NCI-H345 (cell line): ENCODE measurements around the gene CATSPERE.
"Not testable (repeated sequence)": the region's sequence is repeated elsewhere in the genome, so short reads cannot be mapped to it uniquely, and the experiment has no call there.

Source experiments
- DNase-seq: peaks from one replicate; lab custom pipeline; 2025; lab: John Stamatoyannopoulos, UW

CATSPERE gene

DNA sequence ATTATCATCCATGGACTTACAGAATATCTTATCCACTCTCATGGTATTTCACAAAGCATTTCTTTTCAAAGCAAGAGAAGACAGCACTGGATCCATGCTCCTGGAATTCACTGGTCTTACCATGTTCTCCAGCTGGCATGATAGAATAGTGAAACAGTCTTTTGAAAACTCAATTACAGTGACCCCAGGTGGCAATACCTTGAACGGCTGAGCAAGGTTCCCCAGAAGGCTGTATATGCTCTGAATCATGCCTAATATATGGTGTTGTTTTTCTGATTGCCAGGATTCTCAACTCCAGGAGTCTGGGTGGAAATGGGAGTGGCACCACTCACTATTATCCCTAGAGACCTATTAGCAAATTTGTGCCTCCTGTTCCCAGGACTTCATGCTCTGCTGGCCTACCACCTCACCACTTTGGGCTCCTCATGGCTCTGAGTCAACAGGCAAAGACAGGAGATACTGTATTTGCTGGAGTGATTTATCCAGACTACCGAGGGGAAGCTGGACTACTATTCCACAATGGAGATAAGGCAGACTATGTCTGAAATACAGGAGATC lies 87.6 kb downstream of the CATSPERE start:
- no peak for DNase-seq

DNA sequence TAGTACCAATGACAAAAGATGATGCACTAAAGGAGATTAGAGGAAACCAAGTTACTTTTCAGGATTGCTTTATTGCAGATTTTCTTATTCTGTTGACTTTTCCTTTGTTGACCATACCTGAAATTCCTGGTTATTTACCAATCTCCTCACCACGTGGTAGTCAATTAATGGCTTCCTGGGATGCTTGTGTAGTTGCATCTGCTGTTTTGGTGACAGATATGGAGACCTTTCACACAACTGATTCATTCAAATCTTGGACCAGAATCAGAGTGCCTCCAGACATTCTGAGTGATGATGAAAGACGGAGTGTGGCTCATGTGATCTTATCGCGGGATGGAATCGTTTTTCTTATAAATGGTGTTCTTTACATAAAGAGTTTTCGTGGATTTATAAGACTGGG lies 91.3 kb downstream of the CATSPERE start:
- no peak for DNase-seq

DNA sequence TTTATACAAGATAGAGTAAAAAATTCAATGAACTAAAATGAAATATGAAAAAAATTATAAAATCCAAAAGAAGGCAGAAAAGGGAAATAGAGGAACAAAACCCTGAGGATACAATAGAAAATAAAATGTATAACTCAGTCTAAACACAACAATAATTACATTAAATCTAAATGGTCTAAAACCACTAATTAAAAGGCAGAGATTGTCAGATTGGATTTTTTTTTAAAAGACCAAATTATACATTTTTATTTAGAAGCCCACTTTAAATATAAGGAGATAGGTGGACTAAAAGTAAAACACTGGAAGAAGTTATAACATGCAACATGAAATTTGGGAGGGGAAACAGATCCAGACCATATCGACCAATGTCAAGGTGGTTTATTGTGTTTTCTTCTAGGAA lies 95.2 kb downstream of the CATSPERE start:
- no peak for DNase-seq

DNA sequence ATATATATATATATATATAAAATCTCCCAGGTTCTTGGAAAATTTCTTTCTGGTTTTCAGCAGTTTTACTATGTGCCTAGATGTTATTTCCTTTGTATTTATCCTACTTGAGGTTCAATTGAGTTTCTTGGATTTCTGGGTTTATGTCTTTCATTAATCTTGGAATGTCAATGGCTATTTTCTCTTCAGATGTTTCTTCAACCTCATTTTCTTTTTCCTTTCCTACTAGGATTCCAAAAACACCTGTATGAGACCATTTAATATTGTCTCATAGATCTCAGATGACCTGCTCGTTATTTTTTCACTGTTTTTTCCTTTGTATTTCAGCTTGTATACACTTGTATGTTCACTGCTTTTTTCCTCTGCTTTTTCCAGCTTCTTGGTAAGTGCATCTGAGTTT lies 96.5 kb downstream of the CATSPERE start:
- DNase-seq: no peak

DNA sequence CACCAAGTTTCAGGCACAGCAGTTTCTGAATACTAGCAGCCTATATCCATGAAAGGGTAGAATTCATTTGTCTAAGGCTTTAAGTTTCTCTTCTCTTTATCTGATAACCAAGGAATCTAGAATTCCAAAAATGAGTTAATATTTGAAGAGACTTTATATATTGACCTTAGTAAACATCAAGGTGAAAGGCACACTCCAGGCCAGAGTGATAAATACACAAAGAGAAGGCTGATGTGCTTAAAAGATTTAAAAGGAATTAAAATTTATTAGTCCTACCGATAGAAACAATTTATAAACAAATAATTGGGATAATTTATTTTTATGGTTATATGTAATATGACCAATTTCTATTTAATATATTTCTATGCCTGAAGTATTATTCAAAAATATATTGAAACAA lies 98.5 kb downstream of the CATSPERE start:
- no peak for DNase-seq

DNA sequence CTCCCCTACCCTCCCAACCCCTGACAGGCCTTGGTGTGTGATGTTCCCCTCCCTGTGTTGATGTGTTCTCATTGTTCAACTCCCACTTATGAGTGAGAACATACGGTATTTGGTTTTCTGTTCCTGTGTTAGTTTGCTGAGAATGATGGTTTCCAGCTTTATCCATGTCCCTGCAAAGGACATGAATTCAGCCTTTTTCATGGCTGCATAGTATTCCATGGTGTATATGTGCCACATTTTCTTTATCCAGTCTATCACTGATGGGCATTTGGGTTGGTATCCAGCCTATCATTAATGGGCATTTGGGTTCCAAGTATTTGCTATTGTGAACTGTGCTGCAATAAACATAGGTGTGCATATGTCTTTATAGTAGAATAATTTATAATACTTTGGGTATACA lies 101.8 kb downstream of the CATSPERE start:
- DNase-seq: not testable (repeated sequence)

DNA sequence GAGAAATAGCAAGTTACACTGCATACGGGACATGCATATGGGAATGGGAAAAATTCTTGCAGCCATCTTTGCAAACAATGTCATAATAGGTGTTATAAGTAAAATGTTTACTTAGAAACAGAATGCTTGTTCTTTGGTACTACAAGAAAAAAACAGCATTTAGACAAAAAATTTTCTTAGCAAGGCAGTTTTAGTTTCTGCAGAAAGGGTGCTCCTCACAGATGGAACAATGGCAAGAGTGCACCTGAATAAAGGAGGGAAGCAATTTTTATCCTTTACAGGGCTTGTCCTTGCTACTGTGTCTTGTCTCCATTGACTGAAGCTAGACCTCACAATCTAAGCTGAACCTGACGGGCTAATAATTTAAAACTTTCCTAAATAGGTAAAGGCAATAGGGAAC lies 112.7 kb downstream of the CATSPERE start:
- no peak for DNase-seq

DNA sequence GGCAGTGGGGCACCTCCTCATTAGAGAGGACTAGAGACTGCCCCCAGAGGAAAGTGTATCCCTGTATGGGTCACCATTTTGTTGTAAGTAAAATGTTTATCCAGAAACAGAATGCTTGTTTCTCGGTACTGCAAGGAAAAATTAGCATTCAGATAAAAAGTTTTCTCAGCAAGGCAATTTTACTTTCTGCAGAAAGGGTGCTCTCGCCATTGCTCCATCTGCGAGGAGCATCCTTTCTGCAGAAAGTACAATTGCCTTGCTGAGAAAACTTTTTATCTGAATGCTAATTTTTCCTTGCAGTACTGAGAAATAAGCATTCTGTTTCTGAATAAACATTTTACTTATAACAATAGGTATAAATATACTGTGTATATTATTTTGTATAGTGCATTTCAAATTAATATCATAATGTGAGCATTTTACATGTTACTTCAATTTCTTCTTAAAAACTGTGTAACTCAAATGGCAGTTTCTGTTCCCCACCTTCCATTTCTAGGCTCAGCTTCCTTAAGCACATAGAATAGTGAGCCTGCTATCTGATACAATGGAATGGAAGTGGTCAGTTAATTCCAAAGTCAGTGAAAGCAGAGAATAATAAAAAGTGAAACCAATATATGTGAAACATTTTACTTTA lies 115.3 kb downstream of the CATSPERE start:
- no peak for DNase-seq

DNA sequence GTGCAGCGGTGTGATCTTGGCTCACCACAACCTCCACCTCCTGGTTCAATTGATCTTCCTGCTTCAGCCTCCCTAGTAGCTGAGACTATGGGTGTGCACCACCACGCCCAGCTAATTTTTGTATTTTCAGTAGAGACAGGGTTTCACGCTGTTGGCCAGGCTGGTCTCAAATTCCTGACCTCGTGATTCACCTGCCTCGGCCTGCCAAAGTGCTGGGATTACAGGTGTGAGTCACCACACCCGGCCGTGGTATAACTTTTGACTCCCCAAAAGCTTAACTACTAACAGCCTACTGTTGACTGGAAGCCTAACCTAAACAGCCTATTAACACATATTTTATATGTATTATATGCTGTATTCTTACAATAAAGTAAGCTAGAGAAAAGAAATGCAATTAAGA lies 117.1 kb downstream of the CATSPERE start:
- not testable (repeated sequence) for DNase-seq

DNA sequence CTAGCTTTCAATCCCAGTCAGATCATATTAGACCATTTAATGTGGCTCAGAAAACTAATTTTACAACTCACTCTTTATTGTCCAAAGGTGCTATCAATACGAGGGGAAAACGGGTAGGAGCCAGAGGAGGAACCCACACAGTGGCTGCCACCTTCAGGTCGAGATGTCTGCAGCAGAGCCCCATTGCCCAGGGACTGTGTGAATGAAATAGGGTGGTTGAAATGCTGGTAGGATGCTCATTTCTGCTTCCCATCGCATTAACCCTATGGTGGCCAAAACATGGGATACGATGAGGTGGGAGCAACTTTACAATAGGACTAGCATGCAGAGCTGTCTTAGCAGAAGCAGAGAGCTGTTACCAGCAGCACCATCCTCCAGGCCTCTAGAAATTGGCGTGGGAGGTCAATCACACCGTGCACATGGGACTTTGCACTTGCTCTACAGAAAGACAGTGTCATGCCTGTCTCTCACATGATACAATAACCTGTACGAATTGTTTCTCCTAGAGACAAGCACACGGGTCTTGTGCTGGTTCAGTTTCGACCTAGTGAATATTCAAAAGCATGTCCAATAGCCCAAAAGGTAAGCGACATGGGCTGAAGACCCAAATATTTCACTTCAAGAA lies 122.4 kb downstream of the CATSPERE start:
- DNase-seq: no peak

DNA sequence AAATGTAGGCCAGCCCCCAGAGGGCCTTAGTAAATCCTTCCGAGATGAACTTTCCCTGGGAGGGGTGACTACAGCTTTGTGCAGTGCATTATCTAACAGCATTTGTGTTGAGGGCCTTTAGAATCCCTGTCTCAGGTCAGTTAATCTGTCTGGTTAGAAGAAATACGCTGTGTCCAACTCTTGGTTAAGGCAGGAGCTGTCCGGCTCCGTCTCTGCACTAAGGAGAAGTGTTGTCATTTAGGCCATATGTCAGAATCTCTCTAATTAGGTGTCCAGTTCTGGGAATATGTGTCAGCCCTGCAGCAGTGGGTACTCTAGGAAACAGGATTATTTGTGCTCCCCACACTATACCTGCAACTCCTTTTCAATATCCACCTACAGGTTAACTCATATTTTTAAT lies 124.8 kb downstream of the CATSPERE start:
- no peak for DNase-seq

DNA sequence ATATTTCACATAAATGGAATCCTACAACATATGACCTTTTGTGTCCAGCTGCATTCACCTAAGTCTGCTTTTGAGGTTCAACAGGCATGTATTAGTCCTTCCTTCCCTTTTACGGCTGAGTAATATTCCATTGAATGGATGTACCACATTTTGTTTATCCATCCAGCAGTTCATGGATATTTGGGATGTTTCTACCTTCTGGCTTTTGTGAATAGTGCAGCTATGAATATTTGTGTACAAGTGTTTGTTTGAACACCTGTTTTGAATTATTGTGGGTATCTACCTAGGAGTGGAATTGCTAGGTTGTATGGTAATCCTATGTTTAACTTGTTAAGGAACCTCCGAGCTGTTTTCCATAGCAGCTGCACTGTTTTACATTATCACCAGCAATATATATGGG lies 129.6 kb downstream of the CATSPERE start:
- no peak for DNase-seq

DNA sequence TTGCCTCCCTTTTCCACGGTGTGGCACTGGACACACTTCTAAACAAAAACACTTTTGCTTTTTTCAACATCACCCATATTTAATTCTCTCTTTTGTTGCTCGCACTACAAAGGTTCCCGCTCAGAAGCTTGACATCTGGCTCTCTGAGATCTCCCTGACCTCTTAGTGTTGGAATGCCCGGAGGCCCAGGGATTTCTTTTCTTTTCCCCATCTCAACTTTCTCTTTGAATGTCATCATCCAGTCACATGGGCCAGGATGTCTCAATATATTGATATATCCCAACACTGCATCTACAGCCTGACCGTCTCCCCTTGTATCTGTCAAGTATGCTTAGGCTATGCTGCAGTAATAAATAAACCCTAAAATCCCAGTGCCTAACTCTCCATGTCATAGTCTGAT lies 137.5 kb downstream of the CATSPERE start:
- DNase-seq: no peak

DNA sequence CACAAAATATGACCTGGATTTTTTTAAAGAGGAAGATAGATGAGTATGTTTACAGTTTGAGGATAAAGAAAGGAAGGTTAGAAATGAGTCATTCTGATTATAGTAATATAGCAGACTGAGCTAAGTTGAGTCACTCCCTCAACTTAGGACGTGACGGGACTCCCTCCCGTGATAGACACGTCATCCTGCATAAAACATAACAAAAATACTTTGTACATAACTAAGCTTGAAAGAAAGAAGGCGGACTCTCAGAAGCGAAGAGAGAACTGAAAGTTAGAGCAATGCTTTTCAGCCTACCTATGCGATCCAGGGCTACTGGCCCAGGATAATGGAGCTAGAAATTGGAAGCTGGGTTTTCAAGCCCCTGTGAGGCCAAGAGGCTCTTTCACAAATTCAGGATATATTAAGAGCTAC lies 138.9 kb downstream of the CATSPERE start:
- DNase-seq: no peak

DNA sequence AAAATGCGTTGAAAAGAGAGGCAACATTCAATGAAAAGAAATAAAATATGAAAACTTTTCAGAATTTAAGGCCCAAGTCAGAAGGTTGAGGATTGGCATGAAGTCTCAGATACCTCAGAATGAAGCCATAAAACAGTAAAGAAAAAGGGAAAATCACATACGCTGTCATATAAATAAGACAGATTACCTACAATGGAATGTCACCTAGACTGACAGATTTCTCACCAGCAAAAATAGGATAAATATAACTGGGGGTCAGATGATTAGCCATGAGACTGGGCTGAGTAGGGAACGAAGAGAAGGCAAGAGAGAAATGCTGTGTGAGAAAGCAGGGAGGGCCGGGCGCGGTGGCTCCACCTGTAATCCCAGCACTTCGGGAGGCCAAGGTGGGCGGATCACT lies 140.3 kb downstream of the CATSPERE start:
- no peak for DNase-seq

DNA sequence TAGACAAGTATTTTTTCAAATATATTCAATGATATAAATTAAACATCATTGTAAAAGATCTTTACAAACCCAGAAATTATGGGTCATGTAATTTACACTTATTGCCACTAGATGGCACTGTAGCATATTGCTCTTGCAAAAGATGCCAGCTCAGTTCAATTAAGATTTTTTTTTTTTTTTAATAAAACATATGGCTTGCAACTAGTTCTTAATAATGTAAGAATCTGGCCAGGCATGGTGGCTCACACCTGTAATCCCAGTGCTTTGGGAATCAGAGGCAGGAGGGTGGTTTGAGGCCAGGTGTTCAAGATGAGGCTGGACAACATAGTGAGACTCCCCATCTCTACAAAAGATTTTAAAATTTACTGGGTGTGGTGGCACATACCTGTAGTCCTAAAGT lies 142.4 kb downstream of the CATSPERE start:
- DNase-seq: peak; percentile 22

DNA sequence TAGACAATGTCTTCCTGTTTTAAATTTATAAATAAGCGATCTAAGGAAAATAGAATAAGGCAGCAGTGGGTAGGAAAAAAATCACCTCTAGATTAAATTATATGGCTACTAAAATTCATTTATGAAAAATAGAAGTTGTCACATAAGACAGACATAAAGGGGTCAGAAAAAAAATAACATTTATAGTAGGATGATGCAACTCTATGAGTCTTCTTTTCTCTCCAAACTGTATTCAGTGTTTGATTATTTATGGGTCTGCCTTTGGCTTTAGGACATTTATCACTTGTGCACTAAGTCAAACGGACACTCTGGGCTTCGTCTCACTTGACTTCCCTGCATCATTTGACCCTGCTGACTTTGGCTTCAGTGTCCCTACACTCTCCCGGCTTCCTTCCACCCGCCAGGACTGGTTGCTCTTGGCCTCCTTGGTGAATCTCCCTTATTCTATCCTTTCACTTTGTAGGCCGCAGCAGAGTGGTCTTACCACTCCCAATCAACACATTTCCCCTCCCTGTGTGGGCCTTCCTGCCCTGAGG lies 144.8 kb downstream of the CATSPERE start:
- DNase-seq: no peak

DNA sequence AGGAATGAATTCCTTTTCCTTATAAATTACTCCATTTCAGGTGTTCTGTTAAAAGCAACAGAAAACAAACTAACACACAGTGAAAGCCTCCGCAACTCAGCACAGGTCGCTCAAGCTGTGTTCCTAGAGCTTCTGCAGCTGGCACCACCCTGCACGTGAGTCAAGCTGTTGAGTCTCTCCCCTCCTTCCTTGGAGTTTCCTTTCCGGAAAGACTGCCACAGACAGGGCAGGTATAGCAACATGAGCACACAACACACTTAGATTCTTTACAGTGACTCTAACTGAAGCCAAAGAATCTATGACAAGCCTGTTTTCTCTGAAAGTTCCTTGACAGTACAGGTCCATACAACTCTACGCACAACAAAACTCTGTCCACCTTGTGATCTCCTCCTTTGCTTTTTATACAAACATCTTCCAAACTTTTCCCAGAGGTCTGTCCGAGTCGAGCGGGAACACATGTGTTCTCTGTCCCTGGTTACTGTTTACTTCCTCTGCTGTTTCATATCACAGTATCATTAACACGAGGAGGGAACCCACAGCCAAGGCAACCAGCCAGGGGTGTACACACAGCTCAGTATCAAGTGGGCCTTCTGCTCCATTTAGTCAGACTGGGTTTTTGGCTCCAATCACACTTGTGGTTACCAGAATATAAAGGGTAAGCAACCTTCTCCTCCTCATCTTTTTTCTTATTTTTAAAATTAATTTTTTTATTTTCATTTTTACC lies 153.2 kb downstream of the CATSPERE start:
- no peak for DNase-seq

DNA sequence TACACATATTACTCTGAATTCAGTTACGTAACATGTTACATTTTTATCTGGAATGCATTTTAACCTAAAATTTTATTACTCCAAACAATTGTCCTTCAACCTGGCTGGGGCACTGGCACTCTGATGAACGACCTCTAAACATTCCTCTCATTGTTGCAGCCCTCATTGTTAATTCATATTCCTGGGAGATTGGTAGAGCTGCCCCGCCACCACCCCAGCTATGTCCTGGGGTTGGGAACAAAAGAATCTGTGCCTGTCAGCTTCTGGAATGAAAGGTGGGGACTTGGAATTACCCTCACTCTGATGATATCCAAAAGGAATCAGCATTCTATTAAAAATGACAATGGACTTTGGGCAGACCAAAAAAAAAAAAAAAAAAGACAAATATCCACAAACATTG lies 153.8 kb downstream of the CATSPERE start:
- DNase-seq: no peak

DNA sequence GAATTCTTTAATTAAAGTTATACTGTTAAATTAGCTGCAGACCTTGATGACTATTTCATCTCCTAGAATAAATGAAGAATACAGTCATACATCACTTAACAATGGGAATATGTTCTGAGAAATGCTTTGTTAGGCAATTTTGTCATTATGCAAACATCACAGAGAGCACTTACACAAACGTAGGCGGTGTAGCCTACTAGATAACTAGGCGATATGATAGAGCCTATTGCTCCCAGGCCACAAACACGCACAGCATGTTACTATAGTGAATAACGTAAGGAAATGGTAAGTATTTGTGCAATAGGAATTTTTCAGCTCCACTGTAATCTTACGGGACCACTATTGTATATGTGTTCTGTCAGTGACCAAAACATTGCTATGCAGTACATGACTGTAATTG lies 154.2 kb downstream of the CATSPERE start:
- DNase-seq: no peak

DNA sequence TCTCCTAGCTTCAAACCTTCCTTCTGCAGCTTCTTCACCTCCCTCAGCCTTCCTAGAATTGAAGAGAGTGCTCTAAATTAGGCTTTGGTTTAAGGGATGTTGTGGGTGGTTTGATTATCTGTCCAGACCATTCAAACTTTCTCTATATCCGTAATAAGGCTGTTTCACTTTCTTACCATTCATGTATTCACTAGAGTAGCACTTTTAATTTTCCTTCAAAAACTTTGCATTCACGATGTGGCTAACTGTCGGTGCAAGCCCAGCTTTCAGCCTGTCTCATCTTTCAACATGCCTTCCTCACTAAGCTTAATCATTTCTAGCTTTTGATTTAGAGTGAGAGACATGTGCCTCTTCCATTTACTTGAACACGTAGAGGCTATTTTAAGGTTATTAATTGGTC lies 165.6 kb downstream of the CATSPERE start:
- DNase-seq: no peak

DNA sequence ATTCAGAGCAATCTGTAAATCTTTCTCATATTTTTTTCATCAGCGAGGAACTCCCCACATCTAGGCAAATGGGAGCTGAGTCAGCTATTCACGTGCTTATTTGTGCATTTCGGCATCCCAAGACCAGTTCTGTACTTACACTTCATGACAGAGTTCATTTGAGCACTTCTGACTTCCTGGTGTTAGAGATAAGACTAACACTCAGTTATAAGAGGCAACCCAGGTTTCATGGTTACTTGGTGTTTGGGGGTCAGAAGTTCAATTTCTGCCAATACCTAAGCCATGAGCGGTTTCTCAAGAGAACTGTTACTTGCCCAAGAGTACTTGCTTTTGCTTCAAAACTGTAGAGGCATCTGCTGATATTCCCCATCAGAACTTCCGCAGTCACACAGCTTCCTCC lies 167.7 kb downstream of the CATSPERE start:
- DNase-seq: no peak

DNA sequence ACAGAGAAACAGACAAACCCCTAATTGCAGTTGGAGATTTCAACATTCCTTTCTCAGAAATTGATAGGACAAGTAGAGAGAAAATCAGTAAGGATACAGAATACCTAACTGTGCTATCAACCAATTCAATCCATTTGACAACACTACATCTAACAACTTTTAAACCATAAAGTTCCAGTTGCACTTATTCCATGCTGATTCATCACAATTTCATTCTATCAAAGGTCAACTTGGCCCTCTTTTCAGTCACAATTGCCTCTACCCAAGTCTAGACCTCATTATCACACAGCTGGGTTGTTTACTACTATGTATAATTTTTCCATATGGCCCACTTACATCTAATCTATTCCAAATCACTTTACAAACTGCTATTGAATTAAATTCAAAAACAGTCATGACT lies 172.1 kb downstream of the CATSPERE start:
- DNase-seq: no peak
